Measurements from ENCODE around the gene EARS2. TPM values are rescaled to one million over a fixed set of nuclear protein-coding genes. Genes with fewer than 3 reads are reported as not detected.

Gene EARS2
- total RNA-seq, 4 donors from 2014 or later, result 30.9 to 54.4 (median 50.7) TPM

- H3K9me3 ChIP-seq, result no peaks in the 10 kb centered on the region
- intact Hi-C loops (cut with DNase I), result no loop called here
- TF ChIP-seq CTCF (IDR thresholded peaks at IDR 0.05) (no peak), POLR2A (IDR thresholded peaks at IDR 0.05) (no peak)
- no peak overlapping the region for H3K27ac ChIP-seq
- peaks cover 25 to 54% of the 10 kb centered on the region in 2 donors for H3K36me3 ChIP-seq
- H3K27me3 ChIP-seq, result no peaks in the 10 kb centered on the region
- no peak overlapping the region for H3K4me3 ChIP-seq (replicated peaks in 1 of 3)
- no peak for DNase-seq
- WGBS, 2 donors, result 96 to 100% methylated on average over 1 of the region's 1 CpG
- no peaks in the 10 kb centered on the region for H3K4me1 ChIP-seq
Observed at GRCh38 chr16:23532448-23532847, 24.7 kb downstream of the EARS2 start.

GRCh38 chr16:23530062-23530461 lies 27.1 kb downstream of the EARS2 start:
- TF ChIP-seq CTCF (IDR thresholded peaks at IDR 0.05) (no peak), POLR2A (IDR thresholded peaks at IDR 0.05) (no peak)
- Histone ChIP-seq H3K27me3 (no peaks in the 10 kb centered on the region), H3K36me3 (peaks cover 25 to 56% of the 10 kb centered on the region in 2 donors), H3K27ac (no peak overlapping the region), H3K4me3 (replicated peaks in 1 of 3) (no peak overlapping the region), H3K4me1 (no peaks in the 10 kb centered on the region), H3K9me3 (no peaks in the 10 kb centered on the region)
- intact Hi-C loops (cut with DNase I), result no loop called here
- WGBS, 2 donors, result 92 to 94% methylated on average over 5 of the region's 5 CpGs
- no peak for DNase-seq

GRCh38 chr16:23528644-23529310 lies 28.4 kb downstream of the EARS2 start:
- H3K4me1 ChIP-seq, result no peaks in the 10 kb centered on the region
- no peak for DNase-seq
- no peak overlapping the region for H3K27ac ChIP-seq
- intact Hi-C loops (cut with DNase I), result no loop called here
- no peak overlapping the region for H3K4me3 ChIP-seq (replicated peaks in 1 of 3)
- H3K27me3 ChIP-seq, result no peaks in the 10 kb centered on the region
- WGBS, 2 donors, result 95 to 99% methylated on average over 10 of the region's 10 CpGs
- no peaks in the 10 kb centered on the region for H3K9me3 ChIP-seq
- peaks cover 25 to 54% of the 10 kb centered on the region in 2 donors for H3K36me3 ChIP-seq
- TF ChIP-seq CTCF (IDR thresholded peaks at IDR 0.05), result no peak
- no peak for TF ChIP-seq POLR2A (IDR thresholded peaks at IDR 0.05)

- no peak for DNase-seq
- Histone ChIP-seq H3K27me3 (no peaks in the 10 kb centered on the region), H3K4me3 (replicated peaks in 1 of 3) (no peak overlapping the region), H3K4me1 (no peaks in the 10 kb centered on the region), H3K36me3 (peaks cover 25 to 54% of the 10 kb centered on the region in 2 donors), H3K9me3 (no peaks in the 10 kb centered on the region), H3K27ac (no peak overlapping the region)
- intact Hi-C loops (cut with DNase I), result no loop called here
- WGBS, 2 donors, result 89 to 91% methylated on average over 11 of the region's 11 CpGs
- TF ChIP-seq POLR2A (IDR thresholded peaks at IDR 0.05) (no peak), CTCF (IDR thresholded peaks at IDR 0.05) (no peak)
Observed at GRCh38 chr16:23527961-23528643, 29.0 kb downstream of the EARS2 start.

GRCh38 chr16:23524886-23525285 lies 32.3 kb downstream of the EARS2 start:
- Histone ChIP-seq H3K27ac (no peak overlapping the region), H3K9me3 (no peaks in the 10 kb centered on the region), H3K4me1 (no peaks in the 10 kb centered on the region), H3K27me3 (no peaks in the 10 kb centered on the region), H3K36me3 (peaks cover 14 to 45% of the 10 kb centered on the region in 2 donors), H3K4me3 (replicated peaks in 1 of 3) (no peak overlapping the region)
- intact Hi-C loops (cut with DNase I), result no loop called here
- no peak for DNase-seq
- TF ChIP-seq POLR2A (IDR thresholded peaks at IDR 0.05) (no peak), CTCF (IDR thresholded peaks at IDR 0.05) (no peak)
- 95 to 100% methylated on average over 3 of the region's 3 CpGs for WGBS, 2 donors
